Ovary (tissue), 3 donors: ENCODE results near the gene MCCC1.

Experiments
- EP300 ChIP-seq: sonication (generic); formaldehyde crosslinking; IDR thresholded peaks from one replicate; pipeline ENCODE4 v1.6.1; 2017; ENCODE audit warnings: antibody characterized with exemption
- POLR2A ChIP-seq: fragments of 450-650 bp; IDR thresholded peaks from one replicate; pipeline ENCODE4 v1.6.1; 2017; ENCODE audit warnings: antibody characterized with exemption, mild to moderate bottlenecking, moderate library complexity
- TF ChIP-seq, protein P1 (sequence below), 3 donors: fragments of 450-650 bp in 2 of 3; fragments of 200-600 bp in 1 of 3; IDR thresholded peaks; one replicate each; pipeline versions ENCODE4 v1.5.1 to v1.8.0; 2016 to 2022; ENCODE audit warnings: antibody characterized with exemption in 3 of 3, mild to moderate bottlenecking in 1 of 3
- donor health status: DM: no; HTN: no; CAD: no.

DNA sequence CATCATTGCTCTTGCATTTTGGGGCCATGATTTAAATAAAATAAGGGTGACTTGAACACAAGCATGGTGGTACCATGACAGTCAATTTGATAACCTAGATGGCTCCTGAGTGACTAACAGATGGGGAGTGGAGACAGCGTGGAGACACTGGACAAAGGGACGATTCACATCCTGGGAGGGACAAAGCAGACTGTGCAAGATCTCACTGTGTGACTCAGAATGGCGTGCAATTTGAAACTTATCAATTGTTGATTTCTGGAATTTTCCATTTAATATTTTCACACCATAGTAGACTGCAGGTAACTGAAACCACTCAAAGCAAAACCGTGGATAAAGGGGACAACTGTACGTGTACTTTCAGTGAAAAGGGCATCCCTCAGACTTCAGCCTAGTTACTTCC, 25.5 kb downstream of the MCCC1 start:
- TF ChIP-seq, protein P1, sequence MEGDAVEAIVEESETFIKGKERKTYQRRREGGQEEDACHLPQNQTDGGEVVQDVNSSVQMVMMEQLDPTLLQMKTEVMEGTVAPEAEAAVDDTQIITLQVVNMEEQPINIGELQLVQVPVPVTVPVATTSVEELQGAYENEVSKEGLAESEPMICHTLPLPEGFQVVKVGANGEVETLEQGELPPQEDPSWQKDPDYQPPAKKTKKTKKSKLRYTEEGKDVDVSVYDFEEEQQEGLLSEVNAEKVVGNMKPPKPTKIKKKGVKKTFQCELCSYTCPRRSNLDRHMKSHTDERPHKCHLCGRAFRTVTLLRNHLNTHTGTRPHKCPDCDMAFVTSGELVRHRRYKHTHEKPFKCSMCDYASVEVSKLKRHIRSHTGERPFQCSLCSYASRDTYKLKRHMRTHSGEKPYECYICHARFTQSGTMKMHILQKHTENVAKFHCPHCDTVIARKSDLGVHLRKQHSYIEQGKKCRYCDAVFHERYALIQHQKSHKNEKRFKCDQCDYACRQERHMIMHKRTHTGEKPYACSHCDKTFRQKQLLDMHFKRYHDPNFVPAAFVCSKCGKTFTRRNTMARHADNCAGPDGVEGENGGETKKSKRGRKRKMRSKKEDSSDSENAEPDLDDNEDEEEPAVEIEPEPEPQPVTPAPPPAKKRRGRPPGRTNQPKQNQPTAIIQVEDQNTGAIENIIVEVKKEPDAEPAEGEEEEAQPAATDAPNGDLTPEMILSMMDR (IDR thresholded peaks at IDR 0.05): no peak
- TF ChIP-seq POLR2A (no peak), EP300 (no peak)
